Trophoblast cell (in vitro differentiated cells and primary cell): Measurements from ENCODE around the gene NLRC5.

ENCODE experiments used
- DNase-seq, 2 donors: peaks; one replicate each; pipeline ENCODE4 v3.0.0-alpha.2; 2016
- H2AFZ ChIP-seq: 2 replicates; pipeline ENCODE4 v1.6.1; 2013; ENCODE audit warnings: low read length, moderate library complexity, mild to moderate bottlenecking; ENCODE audit not compliant: insufficient read depth, poor library complexity
- H2AK5ac ChIP-seq: 2 replicates; pipeline ENCODE4 v1.6.1; 2013; ENCODE audit warnings: mild to moderate bottlenecking, low read length
- H2BK120ac ChIP-seq: 2 replicates; pipeline ENCODE4 v1.6.1; 2013; ENCODE audit warnings: low read length, mild to moderate bottlenecking, moderate library complexity; ENCODE audit not compliant: insufficient read depth, poor library complexity
- H2BK12ac ChIP-seq: 2 replicates; pipeline ENCODE4 v1.6.1; 2013; ENCODE audit warnings: mild to moderate bottlenecking, low read length, moderate library complexity
- H2BK5ac ChIP-seq: 2 replicates; pipeline ENCODE4 v1.6.1; 2013; ENCODE audit warnings: low read length, low read depth, moderate library complexity, mild to moderate bottlenecking; ENCODE audit not compliant: poor library complexity
- H3K14ac ChIP-seq: 2 replicates; pipeline ENCODE4 v1.6.1; 2013; ENCODE audit warnings: mild to moderate bottlenecking, low read length
- H3K18ac ChIP-seq: 2 replicates; pipeline ENCODE4 v1.6.1; 2013; ENCODE audit warnings: mild to moderate bottlenecking, low read length
- H3K23ac ChIP-seq: 2 replicates; pipeline ENCODE4 v1.6.1; 2013; ENCODE audit warnings: low read length
- H3K27ac ChIP-seq: 2 replicates; pipeline ENCODE4 v1.5.1; 2013; ENCODE audit warnings: low read depth, mild to moderate bottlenecking, inconsistent platforms, low read length, moderate library complexity
- H3K27me3 ChIP-seq: 2 replicates; pipeline ENCODE4 v1.6.1; 2013; ENCODE audit warnings: inconsistent platforms, mild to moderate bottlenecking, low read length, moderate library complexity; ENCODE audit not compliant: insufficient read depth
- H3K36me3 ChIP-seq, 2 experiments: 1 replicate in 1 of 2; 2 replicates in 1 of 2; pipeline ENCODE4 v1.6.1; 2013; ENCODE audit warnings: low read length in 2 of 2, mild to moderate bottlenecking in 2 of 2, moderate library complexity in 1 of 2; ENCODE audit not compliant: insufficient read depth in 2 of 2, control insufficient read depth in 1 of 2
- H3K4ac ChIP-seq: 2 replicates; pipeline ENCODE4 v1.6.1; 2013; ENCODE audit warnings: low read depth, mild to moderate bottlenecking, low read length, moderate library complexity
- H3K4me1 ChIP-seq, 2 experiments: 1 replicate in 1 of 2; 2 replicates in 1 of 2; pipeline ENCODE4 v1.6.1; 2013; ENCODE audit warnings: low read length in 2 of 2, mild to moderate bottlenecking in 2 of 2, moderate library complexity in 1 of 2; ENCODE audit not compliant: insufficient read depth in 2 of 2, control insufficient read depth in 1 of 2
- H3K4me2 ChIP-seq: 2 replicates; pipeline ENCODE4 v1.6.1; 2013; ENCODE audit warnings: inconsistent platforms, mild to moderate bottlenecking, low read length, moderate library complexity
- H3K4me3 ChIP-seq: 2 replicates; pipeline ENCODE4 v1.5.1; 2013; ENCODE audit warnings: mild to moderate bottlenecking, low read depth, low read length, inconsistent platforms
- H3K79me1 ChIP-seq: one replicate; pipeline ENCODE4 v1.6.1; 2013; ENCODE audit warnings: low read length
- H3K79me2 ChIP-seq: 2 replicates; pipeline ENCODE4 v1.6.1; 2013; ENCODE audit warnings: low read length, mild to moderate bottlenecking; ENCODE audit not compliant: control insufficient read depth, insufficient read depth, poor library complexity
- H3K9ac ChIP-seq: 2 replicates; pipeline ENCODE4 v1.6.1; 2013; ENCODE audit warnings: mild to moderate bottlenecking, low read length
- H3K9me3 ChIP-seq: 2 replicates; pipeline ENCODE4 v1.6.1; 2013; ENCODE audit warnings: low read depth, mild to moderate bottlenecking, control low read depth, inconsistent platforms, low read length; ENCODE audit not compliant: insufficient read depth
- H4K12ac ChIP-seq: 2 replicates; pipeline ENCODE4 v1.6.1; 2013; ENCODE audit warnings: low read depth, mild to moderate bottlenecking, low read length, moderate library complexity
- H4K8ac ChIP-seq: 2 replicates; pipeline ENCODE4 v1.6.1; 2013; ENCODE audit warnings: low read depth, mild to moderate bottlenecking, low read length, moderate library complexity
- H4K91ac ChIP-seq: one replicate; pipeline ENCODE4 v1.6.1; 2013; ENCODE audit warnings: low read depth, mild to moderate bottlenecking, low read length, moderate library complexity
- WGBS: extraction: QIAGEN DNeasy Blood & Tissue Kit; methylation state at CpG from one replicate; pipeline ENCODE4 v1.1.7; 2013; ENCODE audit warnings: missing lambda C conversion rate; ENCODE audit not compliant: insufficient read length, insufficient coverage; ENCODE audit errors: extremely low coverage; 5-methylcytosine and 5-hydroxymethylcytosine counted together

The NLRC5 gene

DNA sequence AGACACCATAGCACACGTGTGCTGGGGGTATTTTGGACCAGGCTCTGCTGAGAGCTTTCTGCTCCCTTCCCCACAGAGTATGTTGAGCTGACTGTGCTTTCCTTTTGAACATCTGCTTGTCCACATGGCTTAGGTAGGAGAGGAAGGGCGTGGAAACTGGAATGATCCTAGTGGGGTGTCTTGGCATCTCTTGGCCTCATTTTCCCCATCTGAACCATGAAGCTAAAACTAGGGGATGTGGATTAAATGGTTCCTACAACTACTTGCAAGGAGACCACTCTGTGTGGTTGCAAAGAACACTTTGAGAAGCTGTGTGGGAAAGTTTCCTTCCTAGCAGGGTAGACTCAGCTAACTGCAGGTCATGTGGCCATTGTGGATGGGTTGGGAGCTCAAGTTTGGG is 6.7 kb upstream of the NLRC5 start:
- H2AFZ ChIP-seq: no peak overlapping the region
- no peak overlapping the region for H3K4me3 ChIP-seq
- no peak overlapping the region for H3K9ac ChIP-seq
- H2AK5ac ChIP-seq: no peak overlapping the region
- no peaks in the 10 kb centered on the region for H3K9me3 ChIP-seq
- H3K27me3 ChIP-seq: no peaks in the 10 kb centered on the region
- H4K12ac ChIP-seq: no peak overlapping the region
- H4K91ac ChIP-seq: no peak overlapping the region
- no peak overlapping the region for H2BK5ac ChIP-seq
- H3K18ac ChIP-seq: no peak overlapping the region
- no peak overlapping the region for H3K4me2 ChIP-seq
- no peaks in the 10 kb centered on the region for H3K79me2 ChIP-seq
- no peaks in the 10 kb centered on the region for H3K4me1 ChIP-seq
- H4K8ac ChIP-seq: no peak overlapping the region
- no peak overlapping the region for H3K23ac ChIP-seq
- no peaks in the 10 kb centered on the region for H3K79me1 ChIP-seq
- DNase-seq: no peak
- no peak overlapping the region for H2BK12ac ChIP-seq
- H3K27ac ChIP-seq: no peak overlapping the region
- no peak overlapping the region for H3K14ac ChIP-seq
- H3K4ac ChIP-seq: no peak overlapping the region
- H3K36me3 ChIP-seq: no peaks in the 10 kb centered on the region
- no CpG with 5 or more reads among the region's 2 CpGs for WGBS
- no peak overlapping the region for H2BK120ac ChIP-seq

DNA sequence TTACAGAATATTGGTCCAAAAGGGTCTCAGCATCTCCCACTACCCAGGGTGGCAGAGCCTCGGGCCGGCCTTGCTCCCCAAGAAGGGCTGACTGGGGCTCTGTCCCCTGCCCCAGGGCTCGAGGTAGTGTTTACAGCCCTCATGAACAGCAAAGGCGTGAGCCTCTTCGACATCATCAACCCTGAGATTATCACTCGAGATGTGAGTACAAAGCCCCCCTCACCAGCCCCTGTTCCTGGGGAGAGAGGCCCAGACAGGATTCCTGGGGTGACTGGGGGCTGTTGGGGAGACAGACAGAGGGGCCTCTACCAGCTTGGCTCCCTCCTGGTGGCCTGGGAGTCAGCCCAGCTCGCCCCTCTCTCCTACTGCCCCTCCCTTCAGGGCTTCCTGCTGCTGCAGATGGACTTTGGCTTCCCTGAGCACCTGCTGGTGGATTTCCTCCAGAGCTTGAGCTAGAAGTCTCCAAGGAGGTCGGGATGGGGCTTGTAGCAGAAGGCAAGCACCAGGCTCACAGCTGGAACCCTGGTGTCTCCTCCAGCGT is 6.1 kb upstream of the NLRC5 start:
- H3K27ac ChIP-seq: no peak overlapping the region
- no peaks in the 10 kb centered on the region for H3K79me1 ChIP-seq
- peaks cover 4% of the 10 kb centered on the region for H3K27me3 ChIP-seq
- no peak overlapping the region for H4K12ac ChIP-seq
- H3K9ac ChIP-seq: no peak overlapping the region
- H3K36me3 ChIP-seq: no peaks in the 10 kb centered on the region
- H2AFZ ChIP-seq: no peak overlapping the region
- no peak overlapping the region for H3K23ac ChIP-seq
- H3K4ac ChIP-seq: no peak overlapping the region
- no peak overlapping the region for H2BK5ac ChIP-seq
- H3K4me1 ChIP-seq: no peaks in the 10 kb centered on the region
- no peak overlapping the region for H3K14ac ChIP-seq
- no peaks in the 10 kb centered on the region for H3K9me3 ChIP-seq
- DNase-seq: no peak
- H2AK5ac ChIP-seq: no peak overlapping the region
- H3K79me2 ChIP-seq: no peaks in the 10 kb centered on the region
- H3K4me3 ChIP-seq: no peak overlapping the region
- no peak overlapping the region for H4K8ac ChIP-seq
- H4K91ac ChIP-seq: no peak overlapping the region
- no CpG with 5 or more reads among the region's 9 CpGs for WGBS
- H3K18ac ChIP-seq: no peak overlapping the region
- H3K4me2 ChIP-seq: no peak overlapping the region
- no peak overlapping the region for H2BK12ac ChIP-seq
- no peak overlapping the region for H2BK120ac ChIP-seq

DNA sequence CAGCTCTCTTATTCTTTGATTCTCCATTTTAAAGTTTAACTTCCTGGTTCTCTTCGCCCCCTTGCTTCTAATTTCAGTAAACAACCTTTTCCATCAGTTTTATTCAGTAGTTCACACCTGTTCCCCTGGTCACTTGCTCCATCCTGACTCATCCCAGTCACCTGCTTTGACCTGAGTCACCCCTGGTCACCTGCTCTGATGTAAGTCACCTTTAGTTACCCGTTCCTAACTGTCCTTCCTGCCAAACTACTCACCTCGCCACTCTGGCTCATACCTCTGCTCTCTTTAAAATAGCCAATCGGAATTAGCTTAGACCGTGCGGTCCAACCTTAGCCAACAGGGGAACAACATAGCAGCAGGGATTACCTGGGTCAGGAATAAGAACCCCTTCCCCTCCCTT is 4.7 kb upstream of the NLRC5 start:
- H3K14ac ChIP-seq: no peak overlapping the region
- no peak overlapping the region for H3K4me3 ChIP-seq
- H3K27me3 ChIP-seq: peaks cover 17% of the 10 kb centered on the region
- H3K36me3 ChIP-seq: no peaks in the 10 kb centered on the region
- peaks cover 3% of the 10 kb centered on the region for H3K9me3 ChIP-seq
- H2BK120ac ChIP-seq: no peak overlapping the region
- no peak overlapping the region for H4K8ac ChIP-seq
- no peaks in the 10 kb centered on the region for H3K79me2 ChIP-seq
- no peak overlapping the region for H3K4me2 ChIP-seq
- H2AFZ ChIP-seq: no peak overlapping the region
- WGBS: no CpG with 5 or more reads among the region's 6 CpGs
- H3K27ac ChIP-seq: no peak overlapping the region
- no peak overlapping the region for H2AK5ac ChIP-seq
- peak; percentile 51 to 71 for DNase-seq
- H3K18ac ChIP-seq: no peak overlapping the region
- H3K79me1 ChIP-seq: no peaks in the 10 kb centered on the region
- H4K12ac ChIP-seq: no peak overlapping the region
- no peak overlapping the region for H3K23ac ChIP-seq
- H4K91ac ChIP-seq: no peak overlapping the region
- H2BK5ac ChIP-seq: no peak overlapping the region
- H2BK12ac ChIP-seq: no peak overlapping the region
- H3K4ac ChIP-seq: no peak overlapping the region
- H3K4me1 ChIP-seq: peaks cover 2 to 6% of the 10 kb centered on the region in 2 experiments
- H3K9ac ChIP-seq: no peak overlapping the region

DNA sequence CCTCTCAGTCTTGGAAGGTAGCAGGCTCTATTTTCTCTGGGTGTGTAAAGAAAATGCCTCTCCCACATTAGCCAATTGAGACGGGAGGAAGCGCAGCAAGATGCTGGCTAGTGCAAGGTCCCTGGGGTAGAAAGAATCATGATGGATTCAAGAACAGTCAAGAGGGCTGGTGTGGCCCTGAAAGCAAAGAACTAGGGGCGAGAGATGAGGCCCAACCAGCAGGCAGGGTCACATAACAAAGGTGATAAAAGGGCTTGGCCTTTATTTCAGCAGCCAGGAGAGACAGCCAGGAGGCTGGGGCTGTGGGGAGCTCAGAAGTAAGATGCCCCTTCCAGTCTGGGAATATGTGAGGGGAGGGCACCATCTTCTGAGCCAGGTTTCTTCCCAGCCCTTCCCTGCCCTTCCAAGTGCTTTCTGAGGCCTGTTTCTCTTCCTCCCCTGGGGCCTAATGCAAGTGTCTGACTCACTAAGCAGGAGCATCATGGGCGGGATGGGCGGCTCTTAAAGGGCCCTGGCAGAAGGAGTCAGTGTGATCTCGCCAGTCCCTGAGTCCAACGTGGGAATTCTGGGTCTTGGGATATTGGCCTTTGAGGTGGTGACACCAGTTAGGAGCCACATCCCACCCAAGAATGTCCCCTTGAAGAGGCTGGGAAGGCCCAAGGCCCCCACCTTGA is 3.9 kb upstream of the NLRC5 start:
- Histone ChIP-seq H3K27ac (no peak overlapping the region), H3K18ac (no peak overlapping the region), H3K4me1 (peaks cover 2 to 6% of the 10 kb centered on the region in 2 experiments), H4K91ac (no peak overlapping the region), H2AK5ac (no peak overlapping the region), H3K79me1 (no peaks in the 10 kb centered on the region), H2AFZ (no peak overlapping the region), H3K27me3 (peaks cover 24% of the 10 kb centered on the region), H3K23ac (no peak overlapping the region), H2BK120ac (no peak overlapping the region), H4K12ac (no peak overlapping the region), H3K4me3 (no peak overlapping the region), H3K79me2 (no peaks in the 10 kb centered on the region), H3K14ac (no peak overlapping the region), H4K8ac (no peak overlapping the region), H3K4me2 (no peak overlapping the region), H2BK12ac (no peak overlapping the region), H3K9ac (no peak overlapping the region), H3K9me3 (peaks cover 3% of the 10 kb centered on the region), H3K4ac (no peak overlapping the region), H2BK5ac (no peak overlapping the region), H3K36me3 (no peaks in the 10 kb centered on the region)
- WGBS: no CpG with 5 or more reads among the region's 7 CpGs
- peak; percentile 52 to 60 for DNase-seq
